ENCODE measurements around the gene TSPO. TPM values are rescaled to one million over a fixed set of nuclear protein-coding genes. Genes with fewer than 3 reads are reported as not detected.

Gene TSPO
- polyA plus RNA-seq, 4 donors = 6.6 to 375 (median 242) TPM

DNA sequence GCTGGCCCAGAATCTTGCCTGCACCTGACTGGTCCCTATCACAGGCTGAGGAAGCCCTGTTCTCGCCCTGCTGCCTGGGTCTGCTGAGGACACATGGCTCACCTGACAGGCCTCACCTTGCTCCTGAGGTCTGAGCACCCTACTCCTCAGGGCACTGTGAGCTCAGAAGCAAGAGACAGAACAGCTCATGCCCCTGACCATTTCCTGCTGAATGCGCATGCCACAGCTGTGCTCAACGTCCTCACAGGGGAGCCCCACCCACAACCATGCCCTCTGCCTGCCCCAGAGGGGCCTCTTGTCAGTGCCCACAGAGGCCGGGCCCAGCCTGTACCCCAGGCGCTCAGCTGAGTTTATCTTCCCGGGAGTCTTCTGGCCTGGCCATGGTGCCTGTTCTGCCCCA, 2.8 kb upstream of the TSPO start:
- H3K4me3 ChIP-seq (ENCODE audit: low read depth in 1 of 3, low read length in 3 of 3) = no peak overlapping the region
- DNase-seq (no peak), FAIRE-seq (no peak)
- H3K4me1 ChIP-seq (ENCODE audit: control insufficient read depth in 3 of 3, insufficient read depth in 2 of 3, low read depth in 1 of 3, low read length in 2 of 3) = peaks cover 0 to 13% (median 0%) of the 10 kb centered on the region in 3 donors
- 30 to 47% (median 38%) methylated on average over 6 of the region's 6 CpGs for WGBS, 3 donors
- H3K27ac ChIP-seq (ENCODE audit: low read depth in 1 of 3, low read length in 2 of 3) = peak overlapping the region in 1 of 3 donors; percentile 48
- peaks cover 0 to 14% (median 0%) of the 10 kb centered on the region in 3 donors for H3K27me3 ChIP-seq (ENCODE audit: control insufficient read depth in 3 of 3, insufficient read depth in 3 of 3, low read length in 3 of 3)
- no peaks in the 10 kb centered on the region for H3K36me3 ChIP-seq (ENCODE audit: control insufficient read depth in 3 of 3, insufficient read depth in 2 of 3, low read depth in 1 of 3, low read length in 3 of 3)
- H3K9me3 ChIP-seq (ENCODE audit: control insufficient read depth in 2 of 2, insufficient read depth in 1 of 2, low read depth in 1 of 2, low read length in 1 of 2) = no peaks in the 10 kb centered on the region

DNA sequence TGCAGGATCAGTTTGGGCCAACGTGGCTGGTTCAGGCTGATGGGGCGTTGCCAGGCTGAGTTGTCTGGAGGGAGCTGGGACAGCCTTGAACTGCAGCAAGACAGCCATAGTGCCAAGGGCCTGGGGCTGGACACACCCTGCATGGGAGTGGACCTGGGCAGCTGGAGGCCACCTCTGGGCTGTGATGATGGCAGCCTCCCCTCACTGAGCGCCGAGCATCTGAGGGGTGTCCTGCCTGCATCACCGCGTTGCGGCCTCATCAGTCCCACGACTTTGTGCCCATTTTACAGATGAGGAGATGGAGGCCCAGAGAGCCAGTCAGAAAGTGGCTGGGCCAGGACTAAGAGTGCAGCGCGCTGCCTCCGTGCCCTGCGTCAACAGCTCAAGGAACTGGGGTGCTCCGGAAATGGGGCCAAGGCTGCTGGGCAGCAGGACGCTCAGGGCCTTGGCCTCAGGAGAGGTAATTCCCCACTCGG, 590 bp upstream of the TSPO start:
- H3K27me3 ChIP-seq (ENCODE audit: control insufficient read depth in 3 of 3, insufficient read depth in 3 of 3, low read length in 3 of 3) = peaks cover 0 to 14% (median 0%) of the 10 kb centered on the region in 3 donors
- no peak for FAIRE-seq
- peak overlapping the region in 2 of 3 donors; percentile 0 to 37 for H3K27ac ChIP-seq (ENCODE audit: low read depth in 1 of 3, low read length in 2 of 3)
- peak overlapping the region; percentile 46 to 87 (median 69) for H3K4me3 ChIP-seq (ENCODE audit: low read depth in 1 of 3, low read length in 3 of 3)
- H3K4me1 ChIP-seq (ENCODE audit: control insufficient read depth in 3 of 3, insufficient read depth in 2 of 3, low read depth in 1 of 3, low read length in 2 of 3) = peaks cover 0 to 13% (median 0%) of the 10 kb centered on the region in 3 donors
- no peak for DNase-seq
- H3K36me3 ChIP-seq (ENCODE audit: control insufficient read depth in 3 of 3, insufficient read depth in 2 of 3, low read depth in 1 of 3, low read length in 3 of 3) = no peaks in the 10 kb centered on the region
- 63 to 79% (median 74%) methylated on average over 14 to 15 of the region's 15 CpGs for WGBS, 3 donors
- no peaks in the 10 kb centered on the region for H3K9me3 ChIP-seq (ENCODE audit: control insufficient read depth in 2 of 2, insufficient read depth in 1 of 2, low read depth in 1 of 2, low read length in 1 of 2)

DNA sequence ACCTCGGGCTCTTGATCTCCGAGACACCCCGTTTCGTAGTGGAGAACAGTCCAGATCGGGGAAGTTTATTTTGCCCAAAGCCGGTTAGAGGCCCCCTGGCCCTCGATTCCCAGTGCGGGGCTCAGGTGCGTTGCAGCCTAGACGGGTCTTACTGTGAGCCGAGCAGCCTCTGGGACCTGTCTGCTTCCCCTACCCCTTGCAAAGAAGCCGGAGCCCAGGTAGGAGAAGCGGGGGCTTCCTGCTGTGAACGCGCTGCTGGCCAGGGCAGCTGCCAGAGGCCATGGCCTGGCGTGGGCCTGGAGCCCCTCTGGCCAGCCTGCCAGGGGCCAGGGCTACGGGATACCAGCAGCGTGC, 621 bp downstream of the TSPO start:
- Histone ChIP-seq H3K9me3 (ENCODE audit: control insufficient read depth in 2 of 2, insufficient read depth in 1 of 2, low read depth in 1 of 2, low read length in 1 of 2) (no peaks in the 10 kb centered on the region), H3K4me3 (ENCODE audit: low read depth in 1 of 3, low read length in 3 of 3) (peak overlapping the region; percentile 34 to 87 (median 69)), H3K27me3 (ENCODE audit: control insufficient read depth in 3 of 3, insufficient read depth in 3 of 3, low read length in 3 of 3) (peaks cover 0 to 14% (median 0%) of the 10 kb centered on the region in 3 donors), H3K36me3 (ENCODE audit: control insufficient read depth in 3 of 3, insufficient read depth in 2 of 3, low read depth in 1 of 3, low read length in 3 of 3) (no peaks in the 10 kb centered on the region), H3K4me1 (ENCODE audit: control insufficient read depth in 3 of 3, insufficient read depth in 2 of 3, low read depth in 1 of 3, low read length in 2 of 3) (peaks cover 0 to 13% (median 0%) of the 10 kb centered on the region in 3 donors), H3K27ac (ENCODE audit: low read depth in 1 of 3, low read length in 2 of 3) (peak overlapping the region in 2 of 3 donors; percentile 84 to 96)
- WGBS, 3 donors = 2 to 23% (median 5%) methylated on average over 17 to 18 of the region's 18 CpGs
- DNase-seq (peak; percentile 21 to 26), FAIRE-seq (no peak)

DNA sequence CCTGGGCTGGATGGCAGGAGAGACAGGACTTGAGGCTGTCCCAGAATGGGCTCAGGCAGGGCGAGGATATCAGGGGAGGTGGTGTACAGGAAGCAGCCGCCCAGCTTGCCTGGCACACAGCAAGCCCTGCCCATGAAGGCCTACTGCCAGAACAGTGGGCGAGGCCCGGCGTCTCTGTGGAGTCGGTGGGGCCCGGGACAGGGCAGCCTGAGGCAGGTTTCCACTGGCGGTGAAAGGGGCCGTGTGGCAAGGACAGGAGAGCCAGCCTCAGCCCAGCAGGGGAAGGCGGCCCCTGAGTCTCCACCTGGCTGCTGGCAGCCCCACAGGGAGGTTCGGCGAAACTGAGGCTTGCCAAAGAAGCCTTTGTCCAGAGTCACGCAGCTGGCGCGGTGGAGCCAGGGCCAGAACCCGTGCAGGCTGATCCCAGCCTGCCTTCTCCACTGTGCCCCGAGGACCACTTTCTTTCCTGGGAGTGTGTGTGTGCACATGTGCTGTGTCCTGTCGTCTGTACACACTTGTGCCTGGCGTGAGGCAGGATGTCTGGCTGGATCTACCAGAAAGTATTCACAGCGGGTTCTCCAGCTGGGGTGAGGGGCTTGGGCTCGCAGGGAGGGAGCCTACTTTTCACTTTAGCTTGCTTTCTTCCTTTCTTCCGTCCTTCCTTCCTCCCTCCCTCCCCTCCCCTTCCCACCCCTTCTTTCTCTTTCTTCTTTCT, 1.2 kb downstream of the TSPO start:
- Histone ChIP-seq H3K36me3 (ENCODE audit: control insufficient read depth in 3 of 3, insufficient read depth in 2 of 3, low read depth in 1 of 3, low read length in 3 of 3) (no peaks in the 10 kb centered on the region), H3K27me3 (ENCODE audit: control insufficient read depth in 3 of 3, insufficient read depth in 3 of 3, low read length in 3 of 3) (peaks cover 0 to 14% (median 0%) of the 10 kb centered on the region in 3 donors), H3K27ac (ENCODE audit: low read depth in 1 of 3, low read length in 2 of 3) (peak overlapping the region in 2 of 3 donors; percentile 84 to 96), H3K9me3 (ENCODE audit: control insufficient read depth in 2 of 2, insufficient read depth in 1 of 2, low read depth in 1 of 2, low read length in 1 of 2) (no peaks in the 10 kb centered on the region), H3K4me1 (ENCODE audit: control insufficient read depth in 3 of 3, insufficient read depth in 2 of 3, low read depth in 1 of 3, low read length in 2 of 3) (peaks cover 0 to 13% (median 2%) of the 10 kb centered on the region in 3 donors), H3K4me3 (ENCODE audit: low read depth in 1 of 3, low read length in 3 of 3) (peak overlapping the region; percentile 34 to 87 (median 69))
- DNase-seq (peak; percentile 39 to 88), FAIRE-seq (no peak)
- WGBS, 3 donors = 3 to 21% (median 5%) methylated on average over 21 to 22 of the region's 22 CpGs

DNA sequence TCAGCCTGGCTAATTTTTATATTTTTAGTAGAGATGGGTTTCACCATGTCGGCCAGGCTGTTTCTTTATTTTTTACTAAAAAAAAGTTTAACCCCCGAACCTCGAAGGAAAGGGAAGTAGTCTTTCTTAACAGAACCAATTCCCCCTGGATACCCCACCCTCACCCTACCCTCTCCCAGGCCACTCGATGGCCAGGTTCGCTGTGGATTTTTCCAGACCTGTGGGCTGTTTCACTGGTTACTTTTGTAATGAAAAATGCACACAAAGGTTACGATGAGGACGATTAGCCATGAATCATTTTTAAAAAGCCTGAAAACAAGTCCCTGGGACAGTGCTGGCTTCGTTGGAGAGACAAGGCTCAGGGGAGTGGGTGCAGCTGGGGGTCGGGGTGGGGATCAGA, 2.5 kb downstream of the TSPO start:
- peaks cover 0 to 14% (median 0%) of the 10 kb centered on the region in 3 donors for H3K27me3 ChIP-seq (ENCODE audit: control insufficient read depth in 3 of 3, insufficient read depth in 3 of 3, low read length in 3 of 3)
- no peak overlapping the region for H3K4me3 ChIP-seq (ENCODE audit: low read depth in 1 of 3, low read length in 3 of 3)
- no peak for FAIRE-seq
- WGBS, 3 donors = 71 to 77% (median 74%) methylated on average over 9 of the region's 9 CpGs
- H3K36me3 ChIP-seq (ENCODE audit: control insufficient read depth in 3 of 3, insufficient read depth in 2 of 3, low read depth in 1 of 3, low read length in 3 of 3) = no peaks in the 10 kb centered on the region
- H3K27ac ChIP-seq (ENCODE audit: low read depth in 1 of 3, low read length in 2 of 3) = no peak overlapping the region
- H3K4me1 ChIP-seq (ENCODE audit: control insufficient read depth in 3 of 3, insufficient read depth in 2 of 3, low read depth in 1 of 3, low read length in 2 of 3) = peaks cover 0 to 8% (median 5%) of the 10 kb centered on the region in 3 donors
- no peak for DNase-seq
- H3K9me3 ChIP-seq (ENCODE audit: control insufficient read depth in 2 of 2, insufficient read depth in 1 of 2, low read depth in 1 of 2, low read length in 1 of 2) = no peaks in the 10 kb centered on the region

DNA sequence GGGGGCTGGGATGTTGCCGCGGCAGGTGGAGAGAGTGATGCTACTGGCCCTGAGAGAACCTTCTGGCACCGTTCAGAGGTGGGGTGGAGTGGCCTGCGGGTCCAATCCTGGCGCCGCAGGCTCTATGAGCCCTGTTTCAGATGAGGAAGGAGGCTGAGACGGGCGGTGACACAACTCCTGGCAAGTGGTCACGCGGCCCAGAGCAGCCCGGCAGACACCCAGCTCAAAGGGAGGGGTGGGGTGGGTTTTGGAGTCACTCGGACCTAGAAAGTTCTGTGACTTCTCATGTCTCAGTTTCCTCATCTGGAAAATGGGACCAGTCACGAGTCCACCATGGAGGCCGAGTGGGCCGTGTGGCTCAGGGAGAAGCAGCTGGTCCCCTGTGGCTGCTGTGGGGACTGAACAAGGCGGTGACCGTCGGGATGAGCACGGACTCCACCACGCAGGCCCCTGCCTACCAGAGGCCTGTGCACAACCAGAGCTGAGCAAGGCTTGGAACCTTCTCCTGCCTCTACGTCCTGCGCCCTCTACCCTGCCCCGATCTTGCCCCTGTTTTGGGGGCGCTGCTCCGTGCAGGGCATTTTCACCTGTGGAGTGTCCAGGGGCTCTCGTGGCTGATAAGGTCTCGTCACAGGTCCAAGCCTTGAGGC, 3.7 kb downstream of the TSPO start:
- FAIRE-seq (no peak), DNase-seq (no peak)
- Histone ChIP-seq H3K27ac (ENCODE audit: low read depth in 1 of 3, low read length in 2 of 3) (no peak overlapping the region), H3K36me3 (ENCODE audit: control insufficient read depth in 3 of 3, insufficient read depth in 2 of 3, low read depth in 1 of 3, low read length in 3 of 3) (no peaks in the 10 kb centered on the region), H3K27me3 (ENCODE audit: control insufficient read depth in 3 of 3, insufficient read depth in 3 of 3, low read length in 3 of 3) (peaks cover 0 to 14% (median 0%) of the 10 kb centered on the region in 3 donors), H3K9me3 (ENCODE audit: control insufficient read depth in 2 of 2, insufficient read depth in 1 of 2, low read depth in 1 of 2, low read length in 1 of 2) (no peaks in the 10 kb centered on the region), H3K4me3 (ENCODE audit: low read depth in 1 of 3, low read length in 3 of 3) (no peak overlapping the region), H3K4me1 (ENCODE audit: control insufficient read depth in 3 of 3, insufficient read depth in 2 of 3, low read depth in 1 of 3, low read length in 2 of 3) (peaks cover 0 to 11% (median 9%) of the 10 kb centered on the region in 3 donors)
- WGBS, 3 donors = 86 to 91% (median 86%) methylated on average over 26 to 27 of the region's 27 CpGs

DNA sequence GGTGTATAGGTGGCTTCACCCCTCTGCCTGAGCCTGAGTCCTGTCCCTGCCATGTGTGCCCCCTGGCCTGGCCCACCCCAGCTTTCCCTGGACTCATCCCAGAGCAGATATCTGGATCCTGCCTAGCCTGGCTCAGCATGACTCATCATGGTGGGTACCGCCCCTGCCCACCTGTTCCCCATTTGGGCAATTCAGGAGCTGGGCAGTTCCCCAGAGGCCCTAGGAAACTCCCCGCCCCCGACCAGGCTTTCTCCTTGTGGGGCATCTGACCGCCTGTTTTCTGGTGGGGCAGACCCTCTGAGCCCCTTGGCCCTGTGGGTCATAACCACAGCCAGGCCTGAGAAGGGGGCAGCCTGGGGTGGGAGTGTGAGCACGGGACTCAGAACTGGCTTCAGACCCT, 4.4 kb downstream of the TSPO start:
- no peak overlapping the region for H3K27ac ChIP-seq (ENCODE audit: low read depth in 1 of 3, low read length in 2 of 3)
- H3K4me1 ChIP-seq (ENCODE audit: control insufficient read depth in 3 of 3, insufficient read depth in 2 of 3, low read depth in 1 of 3, low read length in 2 of 3) = peaks cover 0 to 11% (median 9%) of the 10 kb centered on the region in 3 donors
- no peak for FAIRE-seq
- no peak for DNase-seq
- no peaks in the 10 kb centered on the region for H3K9me3 ChIP-seq (ENCODE audit: control insufficient read depth in 2 of 2, insufficient read depth in 1 of 2, low read depth in 1 of 2, low read length in 1 of 2)
- peaks cover 0 to 14% (median 0%) of the 10 kb centered on the region in 3 donors for H3K27me3 ChIP-seq (ENCODE audit: control insufficient read depth in 3 of 3, insufficient read depth in 3 of 3, low read length in 3 of 3)
- H3K36me3 ChIP-seq (ENCODE audit: control insufficient read depth in 3 of 3, insufficient read depth in 2 of 3, low read depth in 1 of 3, low read length in 3 of 3) = no peaks in the 10 kb centered on the region
- WGBS, 3 donors = 64 to 82% (median 76%) methylated on average over 5 of the region's 5 CpGs
- no peak overlapping the region for H3K4me3 ChIP-seq (ENCODE audit: low read depth in 1 of 3, low read length in 3 of 3)

DNA sequence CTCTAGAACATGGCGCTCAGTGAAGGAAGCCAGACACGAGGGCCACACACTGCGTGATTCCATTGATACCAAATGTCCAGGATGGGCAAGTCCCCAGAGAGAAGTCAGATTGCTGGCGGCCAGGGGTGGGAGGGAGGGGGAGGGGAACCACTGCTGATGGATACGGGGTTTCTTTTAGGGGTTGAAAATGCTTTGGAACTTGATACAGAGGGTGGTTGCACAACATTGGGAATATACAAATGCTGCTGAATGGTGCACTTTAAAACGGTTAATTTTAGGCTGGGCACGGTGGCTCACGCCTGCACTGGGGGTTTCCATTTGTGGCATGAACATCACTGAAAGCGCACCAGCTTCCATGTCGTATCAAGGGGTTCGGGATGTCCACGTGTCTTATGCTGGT, 5.1 kb downstream of the TSPO start:
- Histone ChIP-seq H3K27me3 (ENCODE audit: control insufficient read depth in 3 of 3, insufficient read depth in 3 of 3, low read length in 3 of 3) (peaks cover 0 to 11% (median 0%) of the 10 kb centered on the region in 3 donors), H3K4me1 (ENCODE audit: control insufficient read depth in 3 of 3, insufficient read depth in 2 of 3, low read depth in 1 of 3, low read length in 2 of 3) (peaks cover 0 to 11% (median 9%) of the 10 kb centered on the region in 3 donors), H3K9me3 (ENCODE audit: control insufficient read depth in 2 of 2, insufficient read depth in 1 of 2, low read depth in 1 of 2, low read length in 1 of 2) (no peaks in the 10 kb centered on the region), H3K36me3 (ENCODE audit: control insufficient read depth in 3 of 3, insufficient read depth in 2 of 3, low read depth in 1 of 3, low read length in 3 of 3) (peaks cover 0 to 4% (median 0%) of the 10 kb centered on the region in 3 donors), H3K4me3 (ENCODE audit: low read depth in 1 of 3, low read length in 3 of 3) (no peak overlapping the region), H3K27ac (ENCODE audit: low read depth in 1 of 3, low read length in 2 of 3) (no peak overlapping the region)
- no peak for DNase-seq
- FAIRE-seq = no peak
- 83 to 87% (median 86%) methylated on average over 12 of the region's 12 CpGs for WGBS, 3 donors

Measured in small intestine (tissue), 7 donors.